HG03439 (cell line): Measurements from ENCODE around the gene FAM174C.
A peak's percentile ranks its signal among the peaks of the same experiment; 100 is the strongest.

Experiments used
- ATAC-seq: cut with Tn5 transposase; IDR thresholded peaks from one replicate; pipeline ENCODE4 v1.9.1; 2021; ENCODE audit warnings: mild to moderate bottlenecking, moderate library complexity; ENCODE audit not compliant: unreplicated experiment

Gene FAM174C

DNA sequence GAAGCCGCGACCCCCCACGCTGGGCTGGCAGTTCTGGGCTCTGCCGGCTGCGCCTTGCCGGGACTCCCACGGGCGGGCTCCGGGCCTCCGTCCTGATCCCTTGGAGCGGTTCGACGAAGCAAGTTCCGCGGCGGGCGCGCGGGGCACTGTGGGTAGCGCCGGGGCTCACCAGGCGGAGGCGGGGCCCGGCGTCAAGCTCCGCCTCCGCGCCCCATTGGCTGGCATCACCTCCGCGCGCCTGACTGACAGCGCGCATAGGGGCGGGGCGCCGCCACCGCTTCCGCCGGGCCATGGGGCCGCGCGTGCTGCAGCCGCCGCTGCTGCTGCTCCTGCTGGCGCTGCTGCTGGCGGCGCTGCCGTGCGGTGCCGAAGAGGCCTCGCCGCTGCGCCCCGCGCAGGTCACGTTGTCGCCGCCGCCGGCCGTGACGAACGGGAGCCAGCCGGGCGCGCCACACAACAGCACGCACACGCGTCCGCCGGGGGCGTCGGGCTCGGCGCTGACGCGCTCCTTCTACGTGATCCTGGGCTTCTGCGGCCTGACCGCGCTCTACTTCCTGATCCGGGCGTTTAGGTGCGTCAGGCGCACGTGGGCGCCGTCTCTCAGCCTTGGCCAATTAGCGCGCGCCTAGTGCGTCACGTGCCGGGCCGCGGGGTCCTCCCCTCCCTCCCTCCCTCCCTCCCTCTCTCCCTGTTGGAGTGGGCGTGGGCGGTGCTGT is at the start of gene FAM174C:
FAM174C (plus strand) TSS at position 271 of the 716 bp plus-strand sequence; CDS start at position 291, 20 bp downstream.
- peak; percentile 65 for ATAC-seq

DNA sequence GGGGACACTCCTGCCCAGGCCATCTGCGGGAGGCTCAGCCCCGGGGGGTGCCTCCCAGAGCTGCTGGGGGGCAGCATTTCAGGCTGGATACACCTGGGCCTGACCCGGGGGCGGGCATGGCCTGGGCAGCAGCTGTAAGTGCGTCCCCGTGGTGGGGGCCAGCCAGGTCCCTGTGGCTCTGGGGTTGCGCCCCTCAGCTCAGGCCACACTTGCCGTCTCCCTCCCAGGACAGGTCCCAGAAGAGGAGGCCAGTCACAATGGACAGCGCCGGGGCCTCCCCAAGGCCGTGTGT is 49.2 kb upstream of the FAM174C start:
- ATAC-seq, result no peak

DNA sequence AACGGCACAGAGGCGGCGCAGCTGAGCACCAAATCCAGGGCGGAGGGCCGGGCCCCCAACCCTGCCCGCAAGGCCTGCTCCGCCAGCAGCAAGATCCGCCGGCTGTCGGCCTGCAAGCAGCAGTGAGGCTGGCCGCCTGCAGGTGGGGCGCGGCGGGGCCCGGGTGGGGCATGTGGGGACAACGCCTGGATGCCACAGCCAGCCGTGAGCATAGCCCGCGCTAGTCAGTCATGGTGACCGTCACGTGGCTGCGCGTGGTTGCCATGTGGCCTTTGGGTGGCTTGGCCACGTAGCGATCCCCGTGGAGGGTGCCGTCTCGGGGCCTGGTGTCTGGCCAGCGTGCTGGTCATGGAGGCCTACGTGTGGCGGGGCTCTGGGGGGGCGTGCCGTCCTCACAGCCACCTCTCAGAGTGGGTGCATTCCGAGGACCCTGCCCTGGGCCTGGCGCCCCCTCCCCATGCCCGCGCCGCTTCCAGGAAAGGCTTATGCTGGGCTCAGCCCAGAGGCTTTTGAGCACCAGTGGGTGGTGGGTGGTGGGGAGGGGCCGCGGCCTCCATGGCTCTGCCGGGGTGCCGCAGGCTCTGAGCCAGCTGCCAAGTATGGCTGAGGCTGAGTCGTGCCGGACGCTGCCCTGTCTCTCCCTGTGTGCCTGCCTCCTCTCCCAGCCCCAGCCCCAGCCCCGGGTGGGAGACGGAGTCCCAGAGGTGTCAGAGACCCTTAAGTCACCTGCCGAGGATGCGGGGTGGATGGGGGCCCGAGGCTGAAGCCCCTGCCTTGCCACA is 48.6 kb upstream of the FAM174C start:
- ATAC-seq, result no peak

DNA sequence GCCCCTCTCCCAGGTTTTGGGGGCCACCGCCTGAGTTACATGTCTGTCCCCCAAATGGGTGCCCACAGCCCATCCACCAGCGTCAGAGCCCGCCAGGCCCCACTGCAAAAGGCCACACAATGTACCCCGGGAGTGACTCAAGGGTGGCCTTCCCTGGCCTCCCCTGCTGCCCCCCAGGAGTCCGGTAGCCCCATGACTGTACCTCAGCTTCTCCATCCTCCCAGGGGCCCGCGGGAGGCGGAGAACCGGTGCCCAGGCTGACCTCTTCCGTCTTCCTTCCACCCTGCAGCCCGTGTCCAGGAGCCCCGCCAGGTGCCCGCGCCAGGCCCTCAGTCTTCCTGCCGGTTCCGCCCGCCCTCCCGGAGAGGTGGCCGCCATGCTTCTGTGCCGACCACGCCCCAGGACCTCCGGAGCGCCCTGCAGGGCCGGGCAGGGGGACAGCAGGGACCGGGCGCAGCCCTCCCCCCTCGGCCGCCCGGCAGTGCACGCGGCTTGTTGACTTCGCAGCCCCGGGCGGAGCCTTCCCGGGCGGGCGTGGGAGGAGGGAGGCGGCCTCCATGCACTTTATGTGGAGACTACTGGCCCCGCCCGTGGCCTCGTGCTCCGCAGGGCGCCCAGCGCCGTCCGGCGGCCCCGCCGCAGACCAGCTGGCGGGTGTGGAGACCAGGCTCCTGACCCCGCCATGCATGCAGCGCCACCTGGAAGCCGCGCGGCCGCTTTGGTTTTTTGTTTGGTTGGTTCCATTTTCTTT is 47.9 kb upstream of the FAM174C start:
- ATAC-seq, result no peak

DNA sequence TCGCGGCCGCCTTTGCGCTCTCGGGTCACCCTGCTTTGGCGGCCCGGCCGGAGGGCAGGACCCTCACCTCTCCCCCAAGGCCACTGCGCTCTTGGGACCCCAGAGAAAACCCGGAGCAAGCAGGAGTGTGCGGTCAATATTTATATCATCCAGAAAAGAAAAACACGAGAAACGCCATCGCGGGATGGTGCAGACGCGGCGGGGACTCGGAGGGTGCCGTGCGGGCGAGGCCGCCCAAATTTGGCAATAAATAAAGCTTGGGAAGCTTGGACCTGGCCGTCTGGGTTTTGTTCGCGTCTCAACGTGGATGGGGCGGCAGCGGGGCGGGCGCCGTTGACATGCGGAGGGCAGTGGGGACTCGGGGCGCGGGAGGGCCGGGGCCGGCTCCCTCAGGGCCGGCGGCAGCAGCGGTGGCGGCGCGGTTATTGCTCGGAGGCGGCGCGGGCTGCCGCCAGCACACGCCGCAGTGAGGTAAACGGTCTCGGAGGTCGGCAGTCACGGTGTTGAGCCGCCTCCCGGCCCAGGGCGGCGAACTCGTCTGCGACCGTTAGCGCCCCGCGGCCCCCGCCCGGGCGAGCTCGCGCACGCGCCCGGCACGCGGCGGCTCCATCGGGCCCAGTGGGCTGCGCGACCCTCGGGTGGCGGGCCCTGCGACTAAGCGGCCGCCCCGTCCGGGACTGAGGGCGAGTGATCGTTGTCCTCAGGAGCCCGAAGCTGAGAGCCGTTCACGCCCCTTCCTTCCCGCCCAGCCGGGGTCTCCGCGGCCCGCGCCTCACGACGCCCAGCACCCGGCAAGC is 47.0 kb upstream of the FAM174C start:
- no peak for ATAC-seq

DNA sequence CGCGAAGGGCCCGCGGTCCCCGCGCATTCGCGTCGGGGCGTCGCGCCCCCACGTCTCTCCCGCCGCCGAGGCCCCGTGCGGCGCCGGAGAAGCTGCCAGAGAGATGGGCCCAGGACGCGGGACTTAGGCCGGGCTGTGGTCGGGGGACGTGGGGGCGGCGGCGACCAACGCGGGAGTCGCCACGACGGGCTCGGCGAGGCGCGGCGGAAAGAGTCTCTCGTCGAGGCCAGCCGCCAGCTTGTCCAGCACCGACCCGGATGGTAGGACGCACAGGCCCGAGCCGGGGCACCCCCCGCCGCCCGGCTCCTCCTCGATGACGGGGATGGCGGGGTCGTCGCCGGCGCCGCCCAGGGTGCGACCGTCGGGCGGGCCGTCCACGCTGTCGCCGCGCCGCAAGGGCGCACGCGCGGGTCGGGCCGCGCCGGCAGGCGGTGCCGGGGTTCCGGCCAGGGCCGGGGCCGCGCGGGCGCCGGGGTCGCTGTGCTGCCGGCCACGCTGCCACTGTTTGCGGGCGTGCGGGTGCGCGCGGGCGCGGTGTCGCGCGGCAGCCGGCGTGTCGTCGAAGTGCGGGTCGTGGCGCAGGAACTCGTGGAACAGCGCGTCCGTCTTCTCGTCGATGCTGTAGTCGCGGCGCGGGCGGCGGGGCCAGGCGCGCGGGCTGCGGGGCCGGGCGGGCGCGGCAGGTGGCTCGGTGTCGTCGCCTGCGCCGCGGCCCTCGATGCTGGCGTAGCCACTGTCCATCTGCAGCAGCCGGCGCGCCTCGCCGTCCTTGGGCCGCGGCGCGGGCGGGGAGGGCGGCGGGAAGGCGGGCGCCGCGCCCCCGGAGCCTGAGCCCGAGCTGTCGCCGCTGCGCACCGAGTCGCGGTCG is 46.0 kb upstream of the FAM174C start:
- no peak for ATAC-seq

DNA sequence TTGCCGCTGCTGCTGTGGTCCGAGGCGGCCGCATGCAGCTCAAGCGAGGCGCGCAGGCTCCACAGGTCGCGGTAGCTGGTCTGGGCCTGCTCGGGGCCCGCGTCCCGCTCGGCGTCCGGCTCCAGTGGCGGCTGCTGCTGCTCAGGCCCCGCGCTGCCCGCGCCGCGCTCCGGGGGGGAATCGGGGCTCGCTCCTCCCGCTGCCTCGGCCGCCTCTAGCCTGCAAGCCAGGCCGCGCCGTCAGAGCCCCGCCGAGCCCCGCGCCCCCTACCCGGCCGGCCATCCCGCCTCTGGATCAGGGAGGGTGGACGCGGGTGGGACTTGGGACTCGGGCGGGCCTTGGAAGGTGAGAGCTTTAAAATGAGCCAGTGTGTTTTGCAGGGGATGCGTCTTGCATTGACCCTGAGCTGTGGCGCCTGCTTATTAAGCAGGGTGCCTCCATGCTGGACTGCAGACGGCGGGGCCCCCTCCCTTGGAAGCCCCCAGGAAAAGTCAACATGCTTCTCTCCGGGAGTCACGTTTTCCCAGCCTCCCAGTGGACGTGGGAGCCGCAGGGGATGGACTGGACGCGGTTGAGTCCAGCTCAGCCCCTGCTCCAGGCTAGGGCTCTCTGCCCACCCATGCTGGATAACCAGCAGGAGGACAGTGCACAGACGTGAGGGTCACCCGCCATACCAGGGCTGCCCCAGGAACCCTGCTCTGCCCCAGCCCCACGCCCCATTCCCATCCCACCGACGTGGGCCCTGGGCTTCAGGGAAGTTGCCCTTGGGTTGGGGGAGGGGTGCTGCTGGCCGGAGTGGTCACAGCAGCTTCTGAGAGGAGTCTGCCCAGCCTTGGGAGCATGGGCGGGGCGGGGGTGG is 45.2 kb upstream of the FAM174C start:
- no peak for ATAC-seq

DNA sequence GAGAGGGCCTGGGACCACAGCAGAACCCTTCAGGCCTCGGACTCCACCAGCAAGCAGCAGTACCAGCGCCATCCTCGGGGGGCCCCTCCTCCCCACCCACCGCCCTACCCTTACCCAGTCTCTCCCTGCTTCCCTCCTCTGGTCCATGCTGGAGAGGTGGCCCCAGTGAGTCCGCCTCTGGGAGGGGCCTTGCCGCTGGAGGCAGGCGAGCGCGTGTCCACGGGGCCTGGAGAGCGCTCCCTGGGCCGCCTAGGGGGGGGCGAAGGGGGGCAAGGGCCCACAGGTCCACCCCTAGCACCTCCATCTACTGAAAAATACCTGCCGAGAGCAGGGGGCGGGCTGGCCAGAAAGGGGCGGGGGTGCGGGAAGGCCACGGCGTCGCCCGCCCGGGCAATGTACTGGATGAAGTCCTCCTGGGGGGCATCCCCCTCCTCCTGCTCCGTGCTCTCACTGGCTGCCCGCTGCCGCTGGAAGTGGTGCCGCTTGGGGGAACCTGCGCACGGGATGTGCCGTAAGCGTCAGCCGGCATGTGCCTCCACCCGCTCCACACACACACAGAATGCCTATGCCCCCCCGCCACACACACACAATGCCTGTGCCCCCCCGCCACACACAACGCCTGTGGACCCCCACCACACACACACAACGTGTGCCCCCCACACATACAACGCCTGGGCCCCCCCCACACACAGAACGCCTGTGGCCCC is 44.4 kb upstream of the FAM174C start:
- ATAC-seq, result no peak

DNA sequence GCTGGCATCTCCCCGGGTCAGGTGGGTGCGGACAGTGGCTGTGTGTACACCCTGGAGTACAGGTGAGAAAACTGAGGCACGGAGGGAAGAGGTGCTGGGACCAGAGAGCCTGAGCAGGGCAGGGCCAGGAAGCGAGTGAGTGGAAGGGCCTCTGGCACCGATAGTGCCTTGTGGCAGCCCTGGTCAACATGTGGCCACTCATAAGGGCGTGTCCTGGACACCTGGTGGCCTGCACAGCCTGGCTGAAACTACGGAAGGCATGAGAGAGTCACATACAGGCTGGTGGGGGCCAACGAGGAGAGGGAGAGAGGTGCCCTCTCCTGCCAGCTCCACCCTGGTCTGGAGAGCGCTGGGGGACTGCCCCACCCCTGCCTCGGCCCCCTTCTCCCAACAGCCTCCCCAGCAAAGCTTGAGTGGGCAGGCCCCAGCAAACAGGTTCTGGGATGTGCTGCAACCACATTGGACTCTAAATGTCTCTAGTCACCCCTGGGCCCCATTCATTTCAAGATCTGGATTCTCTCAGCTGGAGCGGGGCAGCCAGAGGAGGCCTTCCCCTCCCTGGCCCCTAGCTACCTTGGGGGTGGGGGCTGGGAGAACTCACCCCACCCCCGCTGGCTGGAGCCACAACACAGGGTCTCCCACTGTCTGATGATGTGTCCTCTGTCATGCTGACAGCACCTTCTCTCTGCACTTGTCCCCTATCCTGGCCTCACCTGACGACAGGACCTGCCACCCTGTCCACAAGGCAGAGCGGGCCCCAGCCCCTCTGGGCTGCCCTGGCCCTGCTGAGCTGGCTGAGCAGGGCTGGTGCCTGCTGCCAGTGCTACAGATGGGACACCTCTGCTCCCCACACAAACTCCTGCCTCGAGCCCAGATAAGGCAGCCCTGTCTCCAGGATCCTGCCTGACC is 43.3 kb upstream of the FAM174C start:
- no peak for ATAC-seq

DNA sequence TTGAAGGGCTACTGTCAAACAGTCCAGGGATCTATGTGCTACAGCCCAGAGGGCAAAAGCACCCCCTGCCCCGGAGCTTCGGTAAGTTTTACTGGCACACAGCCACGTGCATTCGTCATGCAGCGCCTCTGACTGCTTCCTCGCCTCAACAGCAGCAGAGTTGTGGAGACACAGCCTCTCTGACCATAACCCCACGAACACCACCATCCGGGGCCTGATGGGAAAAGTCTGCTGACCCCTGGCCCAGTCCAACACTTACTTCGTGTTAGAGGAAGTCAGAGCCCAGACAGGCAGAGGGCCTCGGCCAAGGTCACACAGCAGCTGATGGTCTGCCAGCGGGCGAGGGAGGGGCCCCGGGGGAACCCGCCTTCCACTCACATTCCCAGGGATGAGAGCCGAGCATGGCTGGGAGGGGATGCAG is 42.7 kb upstream of the FAM174C start:
- ATAC-seq, result no peak

DNA sequence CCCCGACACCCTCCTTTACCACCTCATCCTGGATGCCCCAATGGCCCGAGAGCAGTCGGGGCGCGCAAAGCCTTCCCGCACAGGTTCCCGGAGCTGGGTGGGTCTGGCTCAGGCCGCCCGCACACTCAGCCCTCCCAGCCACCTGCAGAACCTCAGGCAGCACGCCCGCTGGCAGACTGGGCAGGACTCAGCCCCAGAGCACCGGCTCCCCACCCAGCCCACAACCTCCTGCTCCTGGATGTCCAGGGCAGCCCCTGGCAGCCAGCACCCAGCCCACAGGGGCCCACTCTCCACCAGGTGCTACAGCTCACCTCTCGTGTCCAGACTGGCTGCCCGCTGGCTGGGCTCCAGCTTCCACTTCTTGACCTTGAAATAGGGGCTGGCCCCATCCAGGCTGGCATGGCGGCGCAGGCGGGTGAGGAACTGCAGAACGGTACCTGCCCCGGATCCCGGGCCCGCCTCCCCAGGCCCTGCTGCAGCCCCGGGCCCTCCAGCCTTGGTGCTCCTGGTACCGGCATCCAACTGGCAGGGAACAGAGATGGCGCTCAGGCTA is 42.1 kb upstream of the FAM174C start:
- ATAC-seq, result no peak

DNA sequence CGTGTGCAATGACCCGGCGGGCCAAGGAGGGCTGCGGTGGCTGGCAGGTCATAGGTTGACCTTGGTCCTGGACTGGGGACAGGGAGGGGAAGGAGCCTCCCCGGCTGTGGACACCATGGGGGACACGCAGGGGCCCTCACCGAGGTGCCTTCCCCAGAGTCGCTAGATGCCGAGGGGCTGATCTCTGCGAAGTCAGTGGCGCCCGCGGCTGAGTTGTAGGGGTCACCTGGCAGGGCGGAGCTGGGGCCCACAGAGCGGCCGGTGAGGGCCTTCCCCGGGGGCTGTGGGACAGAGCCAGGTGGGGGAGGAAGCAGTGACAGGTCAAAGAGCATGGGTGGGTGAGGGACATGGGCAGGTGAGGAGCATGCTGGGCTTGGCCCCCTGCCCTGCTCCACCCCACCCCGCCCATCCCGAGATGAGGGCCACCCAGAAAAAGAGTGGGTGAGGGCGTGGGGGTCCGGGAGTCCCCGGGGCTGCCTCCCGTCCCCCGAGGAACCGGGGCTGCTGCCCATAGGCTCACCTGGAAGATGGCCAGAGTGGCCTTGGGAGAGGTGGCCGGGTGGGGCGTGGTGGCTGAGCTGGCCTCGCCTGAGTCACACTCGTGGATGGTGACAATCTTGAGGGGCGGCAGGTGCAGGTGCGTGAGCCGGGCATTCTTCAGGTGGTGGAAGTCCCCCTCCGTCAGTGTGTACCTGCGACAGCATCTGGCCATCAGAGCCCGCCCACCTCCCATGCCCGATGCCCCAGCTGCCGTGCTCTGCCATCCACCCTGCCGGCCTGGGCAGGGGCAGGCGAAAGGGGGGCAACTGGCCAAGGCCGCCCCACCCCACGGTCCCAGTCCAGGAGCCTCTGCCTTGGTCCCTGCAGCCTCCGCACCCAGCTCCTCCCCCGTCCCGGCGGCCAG is 41.0 kb upstream of the FAM174C start:
- no peak for ATAC-seq

DNA sequence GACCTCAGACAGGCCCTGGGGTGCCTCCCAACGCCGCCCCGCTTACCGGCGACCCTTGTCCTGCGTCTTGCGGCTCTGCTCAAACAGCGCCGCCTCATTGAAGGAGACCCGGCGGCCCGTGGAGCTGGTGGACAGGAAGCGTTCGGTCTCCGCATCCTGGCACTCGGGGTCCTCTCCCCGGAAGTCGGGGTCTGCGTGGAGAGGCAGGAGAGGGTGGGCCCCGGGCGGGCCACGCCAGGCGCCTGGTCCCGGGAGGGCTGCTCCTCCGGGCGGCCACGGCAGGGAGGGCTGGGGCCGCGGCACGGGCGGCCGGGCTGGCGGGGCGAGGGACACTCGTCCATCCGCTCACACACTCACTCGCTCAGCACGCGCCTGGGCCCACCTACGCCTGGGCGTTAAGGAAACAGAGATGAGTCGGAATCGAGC is 40.4 kb upstream of the FAM174C start:
- no peak for ATAC-seq

DNA sequence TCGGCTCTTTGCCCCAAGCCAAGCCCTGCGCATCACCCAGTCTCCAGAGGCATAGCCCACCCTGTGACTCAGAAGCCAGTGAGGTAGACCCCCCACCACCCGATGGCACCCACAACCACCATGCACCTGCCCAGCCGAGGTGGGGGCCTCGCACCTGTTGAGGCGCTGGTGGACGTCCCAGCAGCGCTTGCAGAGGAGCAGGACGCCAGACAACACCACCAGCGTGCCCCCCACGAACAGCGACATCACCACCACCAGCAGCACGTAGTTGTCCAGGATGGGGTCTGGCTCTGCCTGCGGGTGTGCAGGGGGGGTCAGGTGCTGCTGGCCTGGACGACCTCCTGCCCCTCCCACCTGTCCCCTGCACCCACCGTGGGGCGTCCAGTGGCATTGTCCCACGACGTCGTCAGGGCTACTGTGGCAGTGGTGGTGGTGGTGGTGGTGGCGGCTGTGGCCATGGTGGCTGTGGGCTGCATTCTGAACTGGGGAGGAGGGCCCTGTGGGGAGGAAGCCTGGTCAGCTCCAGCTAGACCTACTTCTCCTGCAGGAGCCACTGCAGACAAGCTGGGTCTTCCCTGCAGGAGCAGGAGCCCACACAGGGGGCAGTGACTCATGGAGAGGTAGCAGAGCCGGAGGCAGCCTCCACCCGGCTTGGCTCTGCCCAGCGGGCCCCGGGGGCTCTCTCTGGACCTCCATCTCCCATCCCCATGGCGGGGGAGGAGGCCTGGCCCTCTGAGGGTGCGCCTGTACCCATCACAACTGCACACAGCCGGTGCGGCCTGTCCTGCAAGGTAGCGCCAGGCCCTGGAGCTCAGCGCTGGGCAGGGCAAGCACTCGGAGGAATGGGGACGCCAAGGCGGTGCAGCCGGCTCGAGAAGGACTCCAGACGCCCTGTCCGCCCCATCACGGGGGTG is 39.4 kb upstream of the FAM174C start:
- no peak for ATAC-seq

DNA sequence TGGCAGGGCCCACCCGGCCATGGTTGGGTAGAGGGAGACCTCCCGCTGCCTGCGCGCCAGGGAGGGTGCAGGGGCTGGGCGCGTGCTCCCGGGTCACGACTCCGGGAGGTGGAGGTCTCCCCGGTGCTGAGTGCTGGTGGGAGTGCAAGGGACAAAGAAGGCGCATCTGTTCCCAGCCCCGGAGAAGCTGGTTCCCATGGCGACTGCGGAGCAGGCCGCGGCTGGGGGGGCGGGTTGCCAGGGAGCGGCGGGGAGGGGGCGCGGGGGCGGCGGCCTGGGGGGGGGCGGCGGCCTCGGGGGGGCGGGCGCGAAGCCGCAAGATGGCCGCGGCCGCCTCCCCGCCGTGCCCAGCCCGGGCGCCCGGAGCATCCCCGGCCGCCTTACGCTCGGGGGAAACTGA is 38.8 kb upstream of the FAM174C start:
- ATAC-seq, result no peak
